ENCODE measurements around the gene MYO7B.

DNA sequence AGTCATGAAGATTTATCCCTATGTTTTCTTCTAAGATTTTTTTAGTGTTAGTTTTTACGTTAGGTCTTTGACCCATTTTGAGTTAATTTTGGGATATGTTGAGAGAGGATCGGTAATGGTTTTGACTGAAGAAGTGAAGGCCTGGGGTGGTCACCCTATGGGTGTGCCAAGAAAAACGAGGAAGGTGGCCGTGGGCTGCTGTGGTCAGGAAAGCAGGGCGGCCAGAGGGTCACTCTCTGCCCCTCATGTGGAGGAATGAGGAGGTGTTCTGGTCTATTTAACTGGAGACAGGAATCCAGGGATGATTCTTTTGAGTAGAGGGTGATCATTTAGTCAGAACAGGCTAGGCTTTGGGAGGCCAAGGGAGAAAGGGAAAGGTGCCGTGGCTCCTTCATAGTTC lies 50.7 kb downstream of the MYO7B start:
- no peak for TF ChIP-seq POLR2A (IDR thresholded peaks at IDR 0.05)
- TF ChIP-seq, protein P1, sequence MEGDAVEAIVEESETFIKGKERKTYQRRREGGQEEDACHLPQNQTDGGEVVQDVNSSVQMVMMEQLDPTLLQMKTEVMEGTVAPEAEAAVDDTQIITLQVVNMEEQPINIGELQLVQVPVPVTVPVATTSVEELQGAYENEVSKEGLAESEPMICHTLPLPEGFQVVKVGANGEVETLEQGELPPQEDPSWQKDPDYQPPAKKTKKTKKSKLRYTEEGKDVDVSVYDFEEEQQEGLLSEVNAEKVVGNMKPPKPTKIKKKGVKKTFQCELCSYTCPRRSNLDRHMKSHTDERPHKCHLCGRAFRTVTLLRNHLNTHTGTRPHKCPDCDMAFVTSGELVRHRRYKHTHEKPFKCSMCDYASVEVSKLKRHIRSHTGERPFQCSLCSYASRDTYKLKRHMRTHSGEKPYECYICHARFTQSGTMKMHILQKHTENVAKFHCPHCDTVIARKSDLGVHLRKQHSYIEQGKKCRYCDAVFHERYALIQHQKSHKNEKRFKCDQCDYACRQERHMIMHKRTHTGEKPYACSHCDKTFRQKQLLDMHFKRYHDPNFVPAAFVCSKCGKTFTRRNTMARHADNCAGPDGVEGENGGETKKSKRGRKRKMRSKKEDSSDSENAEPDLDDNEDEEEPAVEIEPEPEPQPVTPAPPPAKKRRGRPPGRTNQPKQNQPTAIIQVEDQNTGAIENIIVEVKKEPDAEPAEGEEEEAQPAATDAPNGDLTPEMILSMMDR (IDR thresholded peaks at IDR 0.05) = no peak

Measured in uterus (tissue), 2 donors.